ENCODE data around the gene GUSB.
"Not testable (repeated sequence)": the region's sequence is repeated elsewhere in the genome, so short reads cannot be mapped to it uniquely, and the experiment has no call there.

Gene GUSB

DNA sequence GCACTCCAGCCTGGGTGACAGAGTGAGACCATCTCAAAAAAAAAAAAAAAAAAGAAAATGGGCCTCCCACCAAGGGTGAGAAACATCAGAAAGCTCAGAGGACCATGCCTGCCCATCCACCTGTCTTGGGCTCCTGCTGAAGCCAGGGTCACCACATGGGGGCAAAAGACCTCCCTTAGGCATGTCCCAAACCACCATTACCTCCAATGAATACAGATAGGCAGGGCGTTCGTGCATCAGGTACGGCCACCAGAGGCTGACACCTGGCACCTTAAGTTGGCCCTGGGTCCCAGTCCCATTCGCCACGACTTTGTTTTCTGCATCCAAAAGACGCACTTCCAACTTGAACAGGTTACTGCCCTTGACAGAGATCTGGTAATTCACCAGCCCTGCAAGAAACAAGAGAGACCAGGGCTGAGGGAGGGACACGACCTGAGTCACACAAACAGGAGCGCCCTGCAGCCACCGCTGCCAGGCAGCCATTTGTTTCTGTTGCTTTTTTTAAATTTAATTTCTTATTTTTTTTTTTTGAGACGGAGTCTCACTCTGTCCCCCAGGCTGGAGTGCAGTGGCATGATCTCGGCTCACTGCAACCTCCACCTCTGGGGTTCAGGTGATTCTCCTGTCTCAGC is 6.1 kb downstream of the GUSB start:
- no peak for DNase-seq (ENCODE audit: low read depth)

DNA sequence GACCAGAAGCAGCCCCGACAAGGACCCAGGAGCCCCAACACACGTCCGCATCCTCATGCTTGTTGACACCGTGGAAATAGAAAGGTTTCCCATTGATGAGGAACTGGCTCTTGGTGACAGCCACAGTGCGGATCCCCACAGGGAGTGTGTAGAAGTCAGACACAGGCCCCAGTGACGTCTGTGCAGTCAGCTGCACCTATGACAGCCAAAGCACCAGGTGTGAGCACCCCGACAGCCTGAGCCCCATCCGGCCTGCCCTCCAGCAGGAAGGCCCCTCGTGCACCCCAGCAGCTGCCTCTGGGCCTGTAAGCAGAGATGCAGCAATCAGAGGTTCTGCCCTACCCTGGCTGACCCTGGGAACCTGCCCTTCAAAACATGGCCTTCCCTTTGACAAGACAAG is 7.1 kb downstream of the GUSB start:
- DNase-seq (ENCODE audit: low read depth) = no peak

DNA sequence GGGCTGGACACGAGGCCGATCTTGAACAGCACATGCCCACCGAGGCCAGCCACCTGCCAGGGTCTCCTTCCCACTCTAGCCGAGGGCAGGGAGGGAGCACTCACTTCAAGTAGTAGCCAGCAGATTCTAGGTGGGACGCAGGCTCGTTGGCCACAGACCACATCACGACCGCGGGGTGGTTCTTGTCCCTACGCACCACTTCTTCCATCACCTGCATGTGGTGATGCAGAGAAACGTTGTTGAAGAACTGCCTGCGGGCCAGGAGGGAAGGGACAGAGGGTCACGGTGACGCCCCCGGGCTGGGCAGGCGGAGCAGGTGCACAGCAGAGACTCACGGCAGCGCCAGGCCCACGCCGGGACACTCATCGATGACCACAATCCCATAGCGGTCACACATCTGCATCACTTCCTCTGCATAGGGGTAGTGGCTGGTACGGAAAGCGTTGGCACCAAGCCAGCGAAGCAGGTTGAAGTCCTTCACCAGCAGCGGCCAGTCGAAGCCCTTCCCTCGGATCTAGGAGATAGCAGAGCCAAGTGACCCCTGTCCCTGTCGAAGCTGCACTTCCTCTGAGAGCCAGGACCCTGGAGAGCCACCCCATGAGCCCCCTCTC is 7.7 kb downstream of the GUSB start:
- DNase-seq (ENCODE audit: low read depth) = no peak

DNA sequence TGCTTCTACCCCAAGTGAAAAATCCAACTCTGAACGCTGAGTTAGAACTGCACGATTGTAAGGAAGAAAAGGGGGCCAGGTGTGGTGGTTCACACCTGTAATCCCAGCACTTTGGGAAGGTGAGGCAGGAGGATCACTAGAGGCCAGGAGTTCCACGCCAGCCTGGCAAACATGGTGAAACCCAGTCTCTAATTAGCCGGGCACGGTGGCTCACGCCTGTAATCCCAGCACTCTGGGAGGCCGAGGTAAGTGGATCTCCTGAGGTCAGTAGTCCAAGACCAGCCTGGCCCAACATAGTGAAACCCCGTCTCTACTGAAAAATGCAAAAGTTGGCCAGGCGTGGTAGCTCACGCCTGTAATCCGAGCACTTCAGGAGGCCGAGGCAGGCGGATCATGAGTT is 9.0 kb downstream of the GUSB start:
- no peak for DNase-seq (ENCODE audit: low read depth)

DNA sequence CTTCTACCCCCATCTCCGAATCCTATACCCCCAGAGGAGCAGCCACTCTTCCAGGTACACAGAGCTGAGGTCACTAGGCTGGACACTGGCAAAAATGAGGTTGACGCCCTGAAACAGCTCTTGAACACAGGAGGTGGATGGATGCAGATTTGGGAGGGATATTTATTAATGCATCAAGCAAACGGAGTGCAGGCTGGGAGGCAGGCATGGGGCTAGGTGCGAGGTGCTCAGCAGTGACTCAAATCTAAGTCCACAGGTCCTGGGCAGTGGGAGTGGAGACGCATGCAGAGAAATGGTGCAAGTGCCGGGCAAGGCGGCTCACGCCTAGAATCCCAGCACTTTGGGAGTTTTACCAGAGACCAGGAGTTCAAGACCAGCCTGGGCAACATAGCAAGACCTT is 11.0 kb downstream of the GUSB start:
- DNase-seq (ENCODE audit: low read depth) = no peak

DNA sequence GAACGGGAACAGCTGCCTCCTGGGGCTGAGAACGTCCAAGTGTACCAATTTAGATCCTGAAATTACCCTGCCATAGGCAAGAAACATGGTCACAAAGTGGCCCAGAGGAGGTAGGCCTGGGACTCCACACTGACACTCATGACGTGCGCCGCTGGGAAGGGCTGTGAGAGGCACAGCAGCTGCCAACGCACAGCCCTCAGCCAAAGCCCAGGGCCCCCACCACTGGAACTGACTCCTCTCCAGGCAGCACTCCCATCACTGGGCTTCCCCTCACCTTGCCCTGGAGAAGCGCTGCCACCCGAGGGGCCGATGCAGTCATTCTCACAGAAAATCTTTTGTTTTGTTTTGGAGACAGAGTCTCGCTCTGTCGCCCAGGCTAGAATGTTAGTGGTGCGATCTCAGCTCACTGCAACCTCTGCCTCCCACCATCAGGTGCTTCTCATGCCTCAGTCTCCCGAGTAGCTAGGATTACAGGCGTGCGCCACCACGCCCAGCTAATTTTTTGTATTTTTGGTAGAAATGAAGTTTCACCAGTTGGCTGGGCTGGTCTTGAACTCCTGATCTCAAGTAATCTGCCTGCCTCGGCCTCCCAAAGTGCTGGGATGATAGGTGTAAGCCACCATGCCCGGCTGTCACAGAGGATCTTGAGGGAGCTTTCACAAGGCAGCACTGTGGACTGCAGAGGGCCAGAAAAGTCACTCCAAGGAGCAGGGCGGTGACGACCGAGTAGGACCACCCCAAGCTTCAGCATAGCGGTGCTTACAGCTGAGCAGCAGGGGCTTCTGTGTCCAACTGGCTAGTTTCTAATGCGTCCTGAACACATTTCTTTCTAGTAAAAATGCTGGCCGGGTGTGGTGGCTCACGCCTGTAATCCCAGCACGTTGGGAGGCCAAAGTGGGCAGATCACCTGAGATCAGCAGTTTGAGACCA is 13.5 kb downstream of the GUSB start:
- no peak for DNase-seq (ENCODE audit: low read depth)

DNA sequence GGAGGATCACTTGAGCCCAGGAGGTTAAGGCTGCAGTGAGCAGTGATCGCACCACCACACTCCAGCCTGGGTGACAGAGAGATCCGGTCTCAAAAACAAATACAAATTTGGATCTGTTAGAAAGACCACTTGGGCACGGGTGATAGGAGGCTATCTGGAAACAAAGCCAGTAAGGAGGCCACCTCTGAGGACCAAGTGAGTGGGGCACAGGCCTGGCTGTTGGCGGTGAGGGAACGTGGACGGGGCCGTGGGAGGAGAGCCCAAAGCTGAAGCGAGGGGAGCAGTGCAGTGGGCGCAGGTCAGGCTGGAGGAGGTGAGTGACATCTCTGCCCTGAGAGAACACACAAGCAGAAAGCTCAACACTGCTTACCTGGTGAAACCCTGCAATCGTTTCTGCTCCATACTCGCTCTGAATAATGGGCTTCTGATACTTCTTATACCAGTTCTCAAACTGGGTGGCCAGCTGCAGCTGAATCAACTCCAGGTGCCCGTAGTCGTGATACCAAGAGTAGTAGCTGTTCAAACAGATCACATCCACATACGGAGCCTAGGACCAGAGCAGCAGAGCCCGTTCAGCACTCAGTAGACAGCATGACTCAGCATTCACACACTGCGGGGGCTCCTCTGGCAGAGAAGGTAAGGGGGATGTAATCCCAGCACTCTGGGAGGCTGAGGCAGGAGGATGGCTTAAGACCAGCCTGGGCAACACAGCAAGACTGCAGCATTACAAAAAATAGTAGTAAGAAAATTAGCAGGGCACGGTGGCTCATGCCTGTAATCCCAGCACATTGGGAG is 14.5 kb downstream of the GUSB start:
- DNase-seq (ENCODE audit: low read depth) = no peak

DNA sequence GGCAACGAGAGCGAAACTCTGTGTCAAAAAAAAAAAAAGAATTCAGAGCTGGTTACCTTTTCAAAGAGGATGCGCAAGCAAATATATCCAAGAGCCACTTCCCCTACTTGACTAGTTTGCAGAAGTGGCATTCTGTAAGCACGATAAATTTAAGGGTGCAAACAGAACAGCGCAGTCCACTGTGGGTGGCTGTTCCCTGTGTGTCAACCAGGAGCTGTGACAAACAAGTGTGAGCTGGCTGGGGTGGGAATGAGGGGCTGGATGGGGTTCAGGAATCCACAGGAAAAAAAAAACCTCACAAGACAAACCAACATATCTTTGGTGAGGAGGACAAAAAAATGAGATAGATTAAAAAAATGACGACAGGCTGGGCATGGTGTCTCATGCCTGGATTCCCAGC is 15.9 kb downstream of the GUSB start:
- no peak for DNase-seq (ENCODE audit: low read depth)

DNA sequence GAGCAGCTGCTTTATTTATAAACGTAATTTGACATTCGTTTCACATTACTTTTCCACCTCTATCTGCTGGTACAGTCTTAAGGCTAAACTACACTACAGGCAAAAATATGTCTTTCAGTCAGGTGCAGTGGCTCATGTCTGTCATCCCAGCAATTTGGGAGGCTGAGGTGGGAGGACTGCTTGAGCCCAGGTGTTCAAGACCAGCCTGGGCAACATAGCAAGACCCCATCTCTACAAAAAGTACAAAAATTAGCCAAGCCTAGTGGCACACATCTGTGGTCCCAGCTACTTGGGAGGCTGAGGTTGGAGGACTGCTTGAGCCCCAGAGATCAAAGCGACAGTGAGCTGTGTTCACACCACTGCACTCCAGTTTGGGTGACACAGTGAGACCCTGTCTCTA is 17.3 kb downstream of the GUSB start:
- DNase-seq (ENCODE audit: low read depth) = not testable (repeated sequence)

DNA sequence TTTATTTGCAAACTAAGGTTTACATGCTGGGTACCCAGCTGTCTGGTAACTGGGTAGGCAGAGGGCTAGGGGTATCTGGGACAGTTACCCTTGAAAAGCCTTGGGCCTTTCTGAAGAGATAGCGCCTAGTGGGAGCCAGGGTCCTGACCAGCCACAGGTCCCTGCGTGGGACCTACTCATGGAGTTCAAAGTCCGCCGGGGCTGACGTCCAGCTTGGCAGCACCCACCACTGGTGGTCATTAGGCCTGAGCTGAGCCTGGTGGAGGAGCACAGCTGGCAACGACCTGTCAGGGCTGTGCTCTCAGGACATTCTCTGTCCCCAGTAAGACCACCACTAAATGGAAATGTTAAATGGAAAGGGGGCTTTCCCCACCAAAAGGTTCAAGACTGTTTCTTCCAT is 20.0 kb downstream of the GUSB start:
- DNase-seq (ENCODE audit: low read depth) = no peak

DNA sequence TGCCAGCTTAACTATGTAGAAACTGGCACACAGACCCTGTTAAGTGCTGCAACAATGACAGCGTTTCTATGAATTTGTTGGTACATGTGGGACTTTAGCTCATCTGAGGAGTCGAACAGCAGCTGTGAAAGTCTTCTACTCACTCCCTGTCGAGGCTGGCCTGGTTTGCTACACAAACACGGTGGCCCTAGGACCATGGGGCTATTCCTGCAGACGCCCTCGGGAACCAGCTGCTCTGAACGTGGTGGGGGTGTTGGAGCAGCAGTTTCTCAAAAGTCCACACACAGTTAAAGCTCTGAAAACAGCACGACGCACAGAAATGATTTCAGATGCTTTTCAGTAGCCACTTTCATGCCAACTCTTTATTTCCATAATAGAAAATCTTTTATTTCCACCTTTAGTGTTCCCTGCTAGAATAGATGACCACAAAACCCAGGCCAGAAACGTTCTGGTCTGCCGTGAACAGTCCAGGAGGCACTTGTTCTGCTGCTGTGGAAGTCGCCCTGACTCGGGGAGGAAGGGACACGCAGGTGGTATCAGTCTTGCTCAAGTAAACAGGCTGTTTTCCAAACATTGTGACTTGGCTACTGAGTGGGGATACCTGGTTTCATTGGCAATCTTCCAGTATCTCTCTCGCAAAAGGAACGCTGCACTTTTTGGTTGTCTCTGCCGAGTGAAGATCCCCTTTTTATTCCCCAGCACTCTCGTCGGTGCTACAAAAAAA is 21.5 kb downstream of the GUSB start:
- no peak for DNase-seq (ENCODE audit: low read depth)

DNA sequence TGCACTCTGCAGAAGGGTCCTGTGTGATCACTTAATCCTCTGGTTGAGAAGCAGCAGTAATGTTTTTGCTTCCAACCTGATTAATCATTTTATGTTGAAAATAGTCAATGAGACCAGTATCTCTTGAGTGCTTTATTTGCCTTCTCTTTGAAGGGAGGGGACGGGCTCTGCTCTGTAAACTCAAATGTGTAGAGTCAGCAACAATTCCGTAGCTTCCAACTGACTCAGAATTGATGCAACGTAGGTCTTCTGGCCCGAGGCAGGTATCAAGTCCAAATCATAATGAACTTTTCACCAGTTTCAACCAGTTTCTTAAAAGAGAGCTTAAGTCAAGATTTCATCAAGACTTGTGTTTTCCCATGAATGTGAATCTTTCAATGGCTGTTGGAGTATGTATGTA is 26.3 kb downstream of the GUSB start:
- DNase-seq (ENCODE audit: low read depth) = no peak

DNA sequence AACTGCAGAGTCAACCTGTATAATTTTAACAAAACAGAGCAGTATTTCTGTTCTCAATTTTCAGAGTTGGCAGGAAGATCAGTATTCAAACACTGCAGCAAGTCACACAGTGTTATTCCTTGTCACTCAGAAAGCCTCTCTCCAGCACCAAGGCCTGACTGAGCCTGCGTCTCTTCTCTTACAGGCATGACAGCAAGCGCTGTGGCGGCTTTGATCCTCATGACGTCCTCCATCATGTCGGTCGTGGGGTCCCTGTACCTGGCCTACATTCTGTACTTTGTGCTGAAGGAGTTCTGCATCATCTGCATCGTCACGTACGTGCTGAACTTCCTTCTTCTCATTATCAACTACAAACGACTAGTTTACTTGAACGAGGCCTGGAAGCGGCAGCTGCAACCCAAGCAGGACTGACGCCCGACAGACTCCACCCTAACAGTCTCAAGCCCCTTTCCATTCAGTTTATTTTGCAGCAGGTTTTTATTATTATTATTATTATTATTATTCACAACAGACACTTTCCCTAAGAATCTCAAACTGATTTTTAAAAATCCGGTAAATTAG is 28.0 kb downstream of the GUSB start:
- no peak for DNase-seq (ENCODE audit: low read depth)

DNA sequence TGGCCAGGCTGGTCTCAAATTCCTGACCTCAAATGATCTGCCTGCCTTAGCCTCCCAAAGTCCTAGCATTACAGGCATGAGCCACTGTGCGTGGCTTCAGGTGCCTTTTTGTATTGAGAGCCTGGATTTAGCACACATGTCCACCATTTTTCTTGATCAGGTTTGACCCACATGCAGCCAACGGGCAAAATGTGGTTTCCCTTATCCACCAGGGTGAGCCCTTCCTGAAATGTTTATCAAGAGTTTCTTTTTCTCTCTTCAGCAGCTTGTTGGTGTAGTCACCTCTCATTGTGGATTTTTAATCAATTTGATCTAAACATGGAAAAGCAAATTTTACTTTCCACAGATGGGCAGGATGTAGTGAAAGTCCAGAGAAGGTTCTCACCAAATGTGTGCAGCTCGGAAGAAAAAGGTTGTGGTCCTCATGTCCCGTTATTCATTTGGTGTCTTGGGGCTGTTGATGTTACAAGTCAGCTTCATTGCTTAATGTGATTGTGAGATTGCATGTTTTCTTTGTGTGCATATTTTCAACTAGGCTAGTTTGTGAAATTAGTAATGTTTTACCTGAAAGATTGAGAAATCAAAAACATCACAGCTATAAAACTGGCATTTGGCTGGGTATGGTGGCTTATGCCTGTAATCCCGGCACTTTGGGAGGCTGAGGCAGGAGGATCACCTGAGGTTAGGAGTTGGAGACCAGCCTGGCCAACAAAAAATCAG is 28.9 kb downstream of the GUSB start:
- no peak for DNase-seq (ENCODE audit: low read depth)

DNA sequence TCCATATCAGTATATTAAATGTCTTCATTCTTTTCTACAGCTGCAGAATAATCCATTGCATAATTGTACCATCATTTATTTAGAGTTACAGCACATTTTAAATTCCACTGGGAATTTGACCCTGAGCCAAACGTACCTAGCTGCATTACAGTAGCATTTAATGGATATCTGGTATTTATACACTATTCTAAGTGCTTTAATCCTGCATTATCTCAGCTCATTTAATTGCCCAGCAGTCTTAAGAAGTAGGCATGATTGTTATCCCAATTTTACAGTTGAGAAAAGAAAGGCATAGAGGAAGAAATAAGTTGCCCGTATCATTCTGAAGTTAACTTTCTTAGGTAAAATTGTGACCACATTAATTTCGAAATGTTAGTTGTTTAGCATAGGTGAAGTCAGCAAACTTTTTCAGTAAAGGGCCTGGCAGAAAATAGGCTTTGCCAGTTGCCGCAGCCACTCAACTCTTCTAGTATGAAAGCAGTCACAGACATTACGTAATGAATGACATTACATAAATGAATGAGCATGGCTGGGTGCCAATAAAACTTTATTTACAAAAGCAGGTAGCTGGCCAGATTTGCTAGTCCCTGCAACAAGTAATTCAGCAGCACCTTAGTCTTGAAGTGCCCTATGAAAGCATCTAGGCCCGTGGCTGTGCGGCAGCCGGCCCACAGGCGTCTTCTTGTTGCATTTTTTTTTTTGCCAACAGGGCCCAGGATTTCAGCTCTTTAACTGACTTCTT is 30.0 kb downstream of the GUSB start:
- DNase-seq (ENCODE audit: low read depth) = no peak

DNA sequence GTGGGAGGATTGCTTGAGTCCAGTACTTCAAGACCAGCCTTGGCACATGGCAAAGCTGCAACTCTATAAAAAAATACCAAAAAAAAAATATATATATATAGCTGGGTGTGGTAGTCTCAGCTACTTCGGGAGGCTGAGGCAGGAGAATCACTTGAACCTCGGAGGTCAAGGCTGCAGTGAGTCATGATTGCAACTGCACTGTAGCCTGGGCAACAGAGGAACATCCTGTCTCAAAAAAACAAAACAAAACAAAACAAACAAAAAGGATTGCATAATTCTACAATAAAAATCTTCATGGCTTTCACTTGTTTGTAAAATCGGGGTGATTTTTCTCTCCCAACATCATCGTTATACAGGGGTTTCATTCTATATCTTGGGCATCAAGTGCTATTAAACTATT is 35.1 kb downstream of the GUSB start:
- no peak for DNase-seq (ENCODE audit: low read depth)

DNA sequence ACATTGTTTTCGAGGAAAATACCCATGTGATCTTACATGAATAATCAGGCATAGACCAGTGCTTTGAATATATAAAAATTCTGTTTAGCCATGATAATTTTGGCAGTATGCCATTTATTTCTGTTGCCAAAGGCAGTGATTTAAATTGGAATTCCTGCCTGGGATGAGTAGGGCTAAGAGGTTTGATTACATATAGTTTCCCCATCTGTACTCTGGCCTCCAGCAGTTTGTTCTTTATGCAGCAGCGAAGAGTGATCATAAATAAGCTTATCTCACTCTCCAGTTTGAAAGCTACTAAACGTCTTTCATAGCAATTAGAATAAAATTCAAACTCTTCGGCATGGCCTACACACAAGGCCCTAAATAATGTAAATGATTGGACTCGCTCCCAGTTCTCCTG is 36.2 kb downstream of the GUSB start:
- not testable (repeated sequence) for DNase-seq (ENCODE audit: low read depth)

DNA sequence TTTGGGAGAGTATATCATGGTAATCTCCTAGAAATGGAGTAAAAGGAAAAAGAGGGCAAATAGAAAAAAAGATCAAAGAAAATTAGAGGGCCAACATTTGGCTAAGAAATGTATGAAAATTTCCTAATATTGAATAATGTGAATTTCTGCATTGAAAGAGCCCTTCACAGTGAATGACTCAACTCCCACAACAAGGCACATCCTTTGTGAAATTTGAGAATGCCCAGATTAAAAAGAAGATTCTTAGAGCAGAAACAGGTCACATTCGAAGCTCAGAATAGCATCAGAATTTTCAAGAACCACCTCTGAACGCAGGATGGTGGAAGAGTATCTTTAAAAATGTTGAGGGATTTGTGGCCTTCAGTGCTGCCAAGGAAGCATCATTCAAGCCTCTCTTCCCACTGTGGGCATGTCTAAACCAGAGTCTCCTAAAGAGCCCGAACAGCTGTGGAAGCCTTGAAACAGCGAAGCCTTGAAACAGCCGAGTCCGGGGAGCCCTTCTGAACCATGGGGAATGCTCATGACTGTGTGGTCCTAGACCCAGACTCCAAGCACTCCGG is 43.6 kb downstream of the GUSB start:
- no peak for DNase-seq (ENCODE audit: low read depth)

DNA sequence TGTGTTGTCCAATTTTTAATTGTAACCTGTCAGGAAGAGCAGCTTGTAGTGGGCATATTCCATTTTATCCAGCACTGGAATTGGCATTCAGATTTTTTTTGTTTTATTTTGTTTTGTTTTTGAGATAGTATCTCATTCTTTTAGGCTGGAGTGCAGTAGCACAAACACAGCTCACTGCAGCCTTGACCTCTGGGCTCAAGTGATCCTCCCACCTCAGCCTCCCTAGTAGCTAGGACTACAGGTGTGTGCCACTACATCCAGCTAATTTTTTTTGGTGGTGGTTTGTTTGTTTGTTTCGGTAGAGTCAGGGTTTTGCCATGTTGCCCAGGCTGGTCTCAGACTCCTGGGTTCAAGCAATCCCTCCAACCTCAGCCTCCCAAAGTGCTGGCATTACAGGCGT is 44.7 kb downstream of the GUSB start:
- no peak for DNase-seq (ENCODE audit: low read depth)

DNA sequence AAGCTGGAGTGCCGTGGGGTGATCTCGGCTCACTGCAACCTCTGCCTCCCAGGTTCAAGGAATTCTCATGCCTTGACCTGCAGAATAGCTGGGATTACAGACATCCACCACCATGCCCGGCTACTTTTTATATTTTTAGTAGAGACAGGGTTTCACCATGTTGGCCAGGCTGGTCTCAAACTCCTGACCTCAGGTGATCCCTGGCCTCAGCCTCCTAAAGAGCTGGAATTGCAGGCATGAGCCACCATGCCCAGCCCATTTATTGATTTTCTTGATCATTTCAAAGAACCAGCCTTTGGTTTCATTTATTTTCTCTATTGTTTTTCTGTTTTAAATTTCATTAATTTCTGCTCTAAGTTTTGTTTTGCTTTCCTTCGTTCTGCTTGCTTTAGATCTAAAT is 50.3 kb downstream of the GUSB start:
- no peak for DNase-seq (ENCODE audit: low read depth)
